Trophoblast cell (in vitro differentiated cells and primary cell): ENCODE results near the gene POLE.

Experiments used
- DNase-seq, 2 donors: peaks; one replicate each; pipeline ENCODE4 v3.0.0-alpha.2; 2016
- H2AFZ ChIP-seq: 2 replicates; pipeline ENCODE4 v1.6.1; 2013; ENCODE audit warnings: low read length, moderate library complexity, mild to moderate bottlenecking; ENCODE audit not compliant: insufficient read depth, poor library complexity
- H2AK5ac ChIP-seq: 2 replicates; pipeline ENCODE4 v1.6.1; 2013; ENCODE audit warnings: mild to moderate bottlenecking, low read length
- H2BK120ac ChIP-seq: 2 replicates; pipeline ENCODE4 v1.6.1; 2013; ENCODE audit warnings: low read length, mild to moderate bottlenecking, moderate library complexity; ENCODE audit not compliant: insufficient read depth, poor library complexity
- H2BK12ac ChIP-seq: 2 replicates; pipeline ENCODE4 v1.6.1; 2013; ENCODE audit warnings: mild to moderate bottlenecking, low read length, moderate library complexity
- H2BK5ac ChIP-seq: 2 replicates; pipeline ENCODE4 v1.6.1; 2013; ENCODE audit warnings: low read length, low read depth, moderate library complexity, mild to moderate bottlenecking; ENCODE audit not compliant: poor library complexity
- H3K14ac ChIP-seq: 2 replicates; pipeline ENCODE4 v1.6.1; 2013; ENCODE audit warnings: mild to moderate bottlenecking, low read length
- H3K18ac ChIP-seq: 2 replicates; pipeline ENCODE4 v1.6.1; 2013; ENCODE audit warnings: mild to moderate bottlenecking, low read length
- H3K23ac ChIP-seq: 2 replicates; pipeline ENCODE4 v1.6.1; 2013; ENCODE audit warnings: low read length
- H3K27ac ChIP-seq: 2 replicates; pipeline ENCODE4 v1.5.1; 2013; ENCODE audit warnings: low read depth, mild to moderate bottlenecking, inconsistent platforms, low read length, moderate library complexity
- H3K27me3 ChIP-seq: 2 replicates; pipeline ENCODE4 v1.6.1; 2013; ENCODE audit warnings: inconsistent platforms, mild to moderate bottlenecking, low read length, moderate library complexity; ENCODE audit not compliant: insufficient read depth
- H3K36me3 ChIP-seq, 2 experiments: 1 replicate in 1 of 2; 2 replicates in 1 of 2; pipeline ENCODE4 v1.6.1; 2013; ENCODE audit warnings: low read length in 2 of 2, mild to moderate bottlenecking in 2 of 2, moderate library complexity in 1 of 2; ENCODE audit not compliant: insufficient read depth in 2 of 2, control insufficient read depth in 1 of 2
- H3K4ac ChIP-seq: 2 replicates; pipeline ENCODE4 v1.6.1; 2013; ENCODE audit warnings: low read depth, mild to moderate bottlenecking, low read length, moderate library complexity
- H3K4me1 ChIP-seq, 2 experiments: 1 replicate in 1 of 2; 2 replicates in 1 of 2; pipeline ENCODE4 v1.6.1; 2013; ENCODE audit warnings: low read length in 2 of 2, mild to moderate bottlenecking in 2 of 2, moderate library complexity in 1 of 2; ENCODE audit not compliant: insufficient read depth in 2 of 2, control insufficient read depth in 1 of 2
- H3K4me2 ChIP-seq: 2 replicates; pipeline ENCODE4 v1.6.1; 2013; ENCODE audit warnings: inconsistent platforms, mild to moderate bottlenecking, low read length, moderate library complexity
- H3K4me3 ChIP-seq: 2 replicates; pipeline ENCODE4 v1.5.1; 2013; ENCODE audit warnings: mild to moderate bottlenecking, low read depth, low read length, inconsistent platforms
- H3K79me1 ChIP-seq: one replicate; pipeline ENCODE4 v1.6.1; 2013; ENCODE audit warnings: low read length
- H3K79me2 ChIP-seq: 2 replicates; pipeline ENCODE4 v1.6.1; 2013; ENCODE audit warnings: low read length, mild to moderate bottlenecking; ENCODE audit not compliant: control insufficient read depth, insufficient read depth, poor library complexity
- H3K9ac ChIP-seq: 2 replicates; pipeline ENCODE4 v1.6.1; 2013; ENCODE audit warnings: mild to moderate bottlenecking, low read length
- H3K9me3 ChIP-seq: 2 replicates; pipeline ENCODE4 v1.6.1; 2013; ENCODE audit warnings: low read depth, mild to moderate bottlenecking, control low read depth, inconsistent platforms, low read length; ENCODE audit not compliant: insufficient read depth
- H4K12ac ChIP-seq: 2 replicates; pipeline ENCODE4 v1.6.1; 2013; ENCODE audit warnings: low read depth, mild to moderate bottlenecking, low read length, moderate library complexity
- H4K8ac ChIP-seq: 2 replicates; pipeline ENCODE4 v1.6.1; 2013; ENCODE audit warnings: low read depth, mild to moderate bottlenecking, low read length, moderate library complexity
- H4K91ac ChIP-seq: one replicate; pipeline ENCODE4 v1.6.1; 2013; ENCODE audit warnings: low read depth, mild to moderate bottlenecking, low read length, moderate library complexity
- WGBS: extraction: QIAGEN DNeasy Blood & Tissue Kit; methylation state at CpG from one replicate; pipeline ENCODE4 v1.1.7; 2013; ENCODE audit warnings: missing lambda C conversion rate; ENCODE audit not compliant: insufficient read length, insufficient coverage; ENCODE audit errors: extremely low coverage; 5-methylcytosine and 5-hydroxymethylcytosine counted together

Gene POLE

DNA sequence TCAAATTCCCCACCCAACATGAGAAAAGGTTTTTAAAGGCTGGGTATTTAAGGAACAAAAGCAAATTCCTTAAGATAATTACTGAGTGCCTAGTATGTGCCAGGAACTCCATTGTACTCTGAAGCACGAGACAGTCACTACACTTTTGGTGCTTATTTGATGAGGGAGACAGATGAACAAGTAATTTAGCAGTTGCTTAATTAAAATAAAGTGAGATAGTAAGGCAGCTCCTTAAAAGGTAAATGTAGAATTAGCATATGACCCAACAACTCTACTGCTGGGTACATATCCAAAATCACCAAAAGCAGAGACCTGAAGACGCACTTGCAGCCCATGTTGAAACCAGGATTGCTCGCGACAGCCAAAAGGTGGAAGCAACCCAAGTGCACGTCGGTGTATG is 21.3 kb downstream of the POLE start:
- no peak overlapping the region for H3K27ac ChIP-seq
- no CpG with 5 or more reads among the region's 6 CpGs for WGBS
- no peak overlapping the region for H3K4ac ChIP-seq
- no peak overlapping the region for H2AK5ac ChIP-seq
- H2AFZ ChIP-seq: no peak overlapping the region
- H3K4me3 ChIP-seq: no peak overlapping the region
- peaks cover 3% of the 10 kb centered on the region for H3K9me3 ChIP-seq
- no peak overlapping the region for H3K4me2 ChIP-seq
- DNase-seq: no peak
- H3K79me1 ChIP-seq: no peaks in the 10 kb centered on the region
- H3K36me3 ChIP-seq: peaks cover 76 to 80% of the 10 kb centered on the region in 2 experiments
- no peak overlapping the region for H4K91ac ChIP-seq
- no peak overlapping the region for H2BK12ac ChIP-seq
- H2BK5ac ChIP-seq: no peak overlapping the region
- H4K12ac ChIP-seq: no peak overlapping the region
- no peaks in the 10 kb centered on the region for H3K79me2 ChIP-seq
- H3K23ac ChIP-seq: no peak overlapping the region
- H2BK120ac ChIP-seq: no peak overlapping the region
- H3K14ac ChIP-seq: no peak overlapping the region
- H3K9ac ChIP-seq: no peak overlapping the region
- no peaks in the 10 kb centered on the region for H3K27me3 ChIP-seq
- no peak overlapping the region for H4K8ac ChIP-seq
- H3K4me1 ChIP-seq: no peaks in the 10 kb centered on the region
- no peak overlapping the region for H3K18ac ChIP-seq

DNA sequence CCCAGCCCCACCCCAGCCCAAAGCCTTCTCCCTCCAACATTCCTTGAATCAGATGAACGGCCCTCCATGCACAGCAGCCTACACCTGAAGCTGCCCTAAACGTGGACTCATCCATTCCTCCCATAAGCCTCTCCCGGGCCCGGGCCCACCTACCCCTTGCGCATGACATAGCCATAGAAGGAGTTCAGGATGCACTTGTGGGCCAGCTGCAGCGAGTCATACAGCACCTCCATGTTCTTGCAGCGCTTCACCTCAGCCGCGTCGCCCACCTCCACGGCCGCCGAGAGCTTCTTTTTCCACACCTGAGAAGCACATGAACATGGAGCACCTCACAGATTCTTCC is 22.0 kb downstream of the POLE start:
- H4K8ac ChIP-seq: no peak overlapping the region
- H3K9me3 ChIP-seq: peaks cover 3% of the 10 kb centered on the region
- H3K36me3 ChIP-seq: peaks cover 81 to 86% of the 10 kb centered on the region in 2 experiments
- H3K23ac ChIP-seq: no peak overlapping the region
- no peak overlapping the region for H3K4me3 ChIP-seq
- H3K9ac ChIP-seq: no peak overlapping the region
- H3K79me2 ChIP-seq: no peaks in the 10 kb centered on the region
- H3K4ac ChIP-seq: no peak overlapping the region
- H3K27ac ChIP-seq: no peak overlapping the region
- no peak for DNase-seq
- no peaks in the 10 kb centered on the region for H3K79me1 ChIP-seq
- no peak overlapping the region for H2AK5ac ChIP-seq
- WGBS: no CpG with 5 or more reads among the region's 13 CpGs
- H3K4me1 ChIP-seq: no peaks in the 10 kb centered on the region
- no peak overlapping the region for H3K14ac ChIP-seq
- no peak overlapping the region for H2BK5ac ChIP-seq
- H3K4me2 ChIP-seq: no peak overlapping the region
- H4K12ac ChIP-seq: no peak overlapping the region
- H2BK12ac ChIP-seq: no peak overlapping the region
- no peak overlapping the region for H3K18ac ChIP-seq
- H4K91ac ChIP-seq: no peak overlapping the region
- H2AFZ ChIP-seq: no peak overlapping the region
- no peaks in the 10 kb centered on the region for H3K27me3 ChIP-seq
- H2BK120ac ChIP-seq: no peak overlapping the region

DNA sequence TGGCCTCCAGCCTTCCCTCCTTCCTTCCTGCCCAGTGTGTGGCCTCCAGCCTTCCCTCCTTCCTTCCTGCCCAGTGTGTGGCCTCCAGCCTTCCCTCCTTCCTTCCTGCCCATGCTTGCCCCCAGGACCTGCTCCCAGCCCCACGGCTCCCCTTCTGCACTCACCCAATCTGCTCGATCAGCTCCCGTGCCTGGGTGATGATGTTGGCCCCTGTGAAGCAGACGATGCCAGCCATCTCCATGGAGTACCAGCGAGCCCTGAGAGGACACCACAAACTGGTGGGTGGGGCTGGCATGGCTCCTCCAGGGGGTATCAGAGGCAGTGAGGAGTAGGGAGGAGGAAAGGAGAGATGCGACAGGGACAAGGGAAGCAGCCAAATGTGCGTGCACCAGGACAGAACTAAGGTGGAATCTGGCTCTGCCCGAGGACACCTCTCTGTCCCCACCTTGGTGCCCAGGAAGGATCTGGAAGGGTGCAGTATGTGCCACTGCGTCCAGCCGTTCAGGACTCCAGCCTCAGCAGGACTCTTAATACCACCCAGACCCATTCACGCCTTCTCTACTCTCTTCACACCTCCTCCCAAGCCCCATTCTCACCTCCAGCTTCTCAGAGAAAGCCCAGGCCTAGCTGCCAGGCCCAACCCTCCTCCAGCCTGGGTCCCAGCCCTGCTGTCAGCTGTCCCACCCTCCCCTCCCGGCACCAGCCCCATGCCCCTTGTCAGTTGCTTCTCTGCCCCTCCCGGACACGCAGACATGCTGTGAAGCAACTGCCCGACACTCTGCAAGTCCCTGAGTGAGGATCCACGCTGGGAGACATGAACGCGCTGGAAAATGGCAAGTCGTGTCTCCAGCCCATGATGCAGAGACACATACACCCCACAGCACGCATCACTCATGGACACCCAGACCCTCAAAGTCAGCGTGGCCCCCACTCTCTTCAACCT is 22.7 kb downstream of the POLE start:
- no peak overlapping the region for H2BK120ac ChIP-seq
- no CpG with 5 or more reads among the region's 21 CpGs for WGBS

DNA sequence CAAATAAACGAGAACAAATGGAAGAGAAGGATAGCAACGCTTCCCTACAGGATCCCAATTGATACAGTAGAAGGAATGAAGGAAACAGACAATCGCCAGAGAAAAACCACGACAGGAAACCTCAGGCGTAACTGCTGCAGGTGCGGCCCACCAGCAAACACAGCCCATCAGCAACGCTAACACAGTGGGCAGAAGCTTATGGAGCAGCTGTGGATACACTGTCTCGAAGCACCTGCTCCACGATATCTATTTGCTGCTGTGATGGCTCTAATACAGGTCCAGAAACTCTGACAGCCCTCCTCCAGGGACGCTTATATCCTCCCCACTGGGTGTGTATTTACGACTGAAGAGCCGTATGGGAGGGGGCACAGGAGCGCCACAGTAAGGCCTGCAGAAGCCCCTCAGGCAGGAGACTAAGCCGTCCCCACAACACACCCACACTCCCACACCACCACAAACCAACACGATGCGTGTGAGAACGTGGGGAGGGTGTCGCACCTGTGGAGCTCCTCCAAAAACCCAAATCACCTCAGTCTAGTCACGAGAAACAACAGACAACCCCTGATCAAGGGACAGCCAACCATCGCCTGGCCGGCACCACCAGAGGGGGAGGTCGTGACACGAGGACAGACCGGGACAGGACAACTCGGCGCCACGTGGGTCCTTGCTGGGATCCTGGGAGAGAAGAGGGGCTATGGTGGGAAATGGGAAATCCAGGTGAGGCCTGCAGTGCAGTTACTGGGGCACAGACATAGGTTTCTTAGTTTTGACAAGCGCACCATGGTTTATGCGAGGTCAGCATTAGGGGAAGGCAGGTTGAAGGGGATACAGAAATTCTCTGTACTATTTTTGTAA is 24.0 kb downstream of the POLE start:
- Histone ChIP-seq H3K4me3 (no peak overlapping the region), H3K23ac (no peak overlapping the region), H2BK5ac (no peak overlapping the region), H4K12ac (no peak overlapping the region), H3K4me2 (no peak overlapping the region), H2AK5ac (no peak overlapping the region), H3K27me3 (no peaks in the 10 kb centered on the region), H3K14ac (no peak overlapping the region), H3K79me2 (no peaks in the 10 kb centered on the region), H2AFZ (no peak overlapping the region), H3K4ac (no peak overlapping the region), H2BK12ac (no peak overlapping the region), H3K36me3 (peaks cover 77 to 86% of the 10 kb centered on the region in 2 experiments), H3K9ac (no peak overlapping the region), H2BK120ac (no peak overlapping the region), H3K18ac (no peak overlapping the region), H3K27ac (no peak overlapping the region), H3K79me1 (no peaks in the 10 kb centered on the region), H4K91ac (no peak overlapping the region), H3K4me1 (no peaks in the 10 kb centered on the region), H4K8ac (no peak overlapping the region), H3K9me3 (peaks cover 4% of the 10 kb centered on the region)
- WGBS: no CpG with 5 or more reads among the region's 29 CpGs
- DNase-seq: no peak

More for the DNA sequence above, 22.7 kb downstream of the POLE start:
- H2AFZ ChIP-seq: no peak overlapping the region
- H3K18ac ChIP-seq: no peak overlapping the region
- H2AK5ac ChIP-seq: no peak overlapping the region
- H2BK12ac ChIP-seq: no peak overlapping the region
- no peak overlapping the region for H4K8ac ChIP-seq
- H3K14ac ChIP-seq: no peak overlapping the region
- no peak for DNase-seq
- H3K4me3 ChIP-seq: no peak overlapping the region
- H4K91ac ChIP-seq: no peak overlapping the region
- H3K9ac ChIP-seq: no peak overlapping the region
- no peak overlapping the region for H3K4me2 ChIP-seq
- H3K4me1 ChIP-seq: no peaks in the 10 kb centered on the region
- H3K79me1 ChIP-seq: no peaks in the 10 kb centered on the region
- peaks cover 79 to 86% of the 10 kb centered on the region in 2 experiments for H3K36me3 ChIP-seq
- no peaks in the 10 kb centered on the region for H3K27me3 ChIP-seq
- H3K4ac ChIP-seq: no peak overlapping the region
- H3K23ac ChIP-seq: no peak overlapping the region
- no peak overlapping the region for H2BK5ac ChIP-seq
- peaks cover 3% of the 10 kb centered on the region for H3K9me3 ChIP-seq
- H4K12ac ChIP-seq: no peak overlapping the region
- no peak overlapping the region for H3K27ac ChIP-seq
- H3K79me2 ChIP-seq: no peaks in the 10 kb centered on the region
